Activated B cell treated with CpG ODN at 0.5 μM for 24 hours (primary cell): ENCODE measurements around the gene ADARB2. TPM values are rescaled to one million over a fixed set of nuclear protein-coding genes. Genes with fewer than 3 reads are reported as not detected.
A peak's percentile ranks its signal among the peaks of the same experiment; 100 is the strongest.

ENCODE experiments used
- ATAC-seq: fragments of 200-7000 bp; cut with Tn5 transposase; one replicate; pipeline ENCODE4 v1.10.0; 2021; ENCODE audit warnings: low read depth, mild to moderate bottlenecking, moderate library complexity
- CTCF ChIA-PET: fragments of 350-600 bp; sonication (Branson Sonifier 250); formaldehyde crosslinking; loops from one replicate; lab custom pipeline; 2021; ENCODE audit warnings: antibody characterized with exemption; lab: Charles Lee
- POLR2A ChIA-PET: fragments of 350-600 bp; sonication (Branson Sonifier 250); formaldehyde crosslinking; loops from one replicate; lab custom pipeline; 2021; ENCODE audit warnings: antibody characterized with exemption; lab: Charles Lee
- DNase-seq: peaks from one replicate; pipeline ENCODE4 v3.0.0; 2022
- H3K27ac Mint-ChIP-seq: one replicate; pipeline ENCODE4 v1.8.0; 2020; ENCODE audit warnings: mixed read lengths
- H3K27me3 Mint-ChIP-seq: one replicate; pipeline ENCODE4 v1.8.0; 2021; ENCODE audit warnings: mixed read lengths
- H3K36me3 Mint-ChIP-seq: one replicate; pipeline ENCODE4 v1.8.0; 2021; ENCODE audit warnings: low read depth, mixed read lengths
- H3K4me1 Mint-ChIP-seq: one replicate; pipeline ENCODE4 v1.8.0; 2021; ENCODE audit warnings: mixed read lengths
- H3K4me3 Mint-ChIP-seq: one replicate; pipeline ENCODE4 v1.8.0; 2020; ENCODE audit warnings: mild to moderate bottlenecking, mixed read lengths
- H3K9me3 Mint-ChIP-seq: one replicate; pipeline ENCODE4 v1.8.0; 2020; ENCODE audit warnings: mixed read lengths
- CTCF ChIP-seq: fragments of 200-600 bp; IDR thresholded peaks from one replicate; pipeline ENCODE4 v1.8.0; 2022; ENCODE audit warnings: antibody characterized with exemption, mild to moderate bottlenecking
- intact Hi-C: fragments of 100-400 bp; cut with micrococcal nuclease; formaldehyde crosslinking; loops from one replicate; pipeline ENCODE4 v1.15.1; 2024
- total RNA-seq: library from RNA; stranded (reverse); gene quantifications from 2 replicates; pipeline ENCODE4 v1.2.3, GENCODE V29; 2022

Gene ADARB2
- total RNA-seq, 1 donor from 2014 or later = 0.11 TPM

- no peak for TF ChIP-seq CTCF
- intact Hi-C loops = no loop called here
- POLR2A ChIA-PET = no interaction called here
Observed at GRCh38 chr10:1744524-1744923, 7.2 kb upstream of the ADARB2 start.

GRCh38 chr10:1743141-1743540 lies 5.8 kb upstream of the ADARB2 start:
- Mint-ChIP-seq H3K27me3 (peaks cover 56% of the 10 kb centered on the region), H3K36me3 (no peaks in the 10 kb centered on the region), H3K9me3 (no peaks in the 10 kb centered on the region), H3K4me1 (peaks cover 13% of the 10 kb centered on the region), H3K4me3 (no peak overlapping the region), H3K27ac (no peak overlapping the region)
- POLR2A ChIA-PET = no interaction called here
- DNase-seq (no peak), ATAC-seq (no peak)
- CTCF ChIA-PET = no interaction called here
- no peak for TF ChIP-seq CTCF
- intact Hi-C loops = no loop called here

More at GRCh38 chr10:1744524-1744923, 7.2 kb upstream of the ADARB2 start:
- H3K4me3 Mint-ChIP-seq = no peak overlapping the region
- CTCF ChIA-PET = no interaction called here
- H3K4me1 Mint-ChIP-seq = no peaks in the 10 kb centered on the region
- ATAC-seq (no peak), DNase-seq (no peak)
- no peaks in the 10 kb centered on the region for H3K36me3 Mint-ChIP-seq
- H3K27me3 Mint-ChIP-seq = peaks cover 49% of the 10 kb centered on the region
- H3K9me3 Mint-ChIP-seq = peaks cover 10% of the 10 kb centered on the region
- H3K27ac Mint-ChIP-seq = no peak overlapping the region

GRCh38 chr10:1741450-1741849 lies 4.1 kb upstream of the ADARB2 start:
- Mint-ChIP-seq H3K9me3 (no peaks in the 10 kb centered on the region), H3K36me3 (no peaks in the 10 kb centered on the region), H3K4me3 (no peak overlapping the region), H3K27ac (no peak overlapping the region), H3K4me1 (peaks cover 28% of the 10 kb centered on the region), H3K27me3 (peaks cover 56% of the 10 kb centered on the region)
- ChIA-PET POLR2A (no interaction called here), CTCF (no interaction called here)
- no peak for DNase-seq
- no peak for ATAC-seq
- TF ChIP-seq CTCF = no peak
- intact Hi-C loops = no loop called here

GRCh38 chr10:1739751-1740150 lies 2.4 kb upstream of the ADARB2 start:
- peaks cover 65% of the 10 kb centered on the region for H3K27me3 Mint-ChIP-seq
- H3K9me3 Mint-ChIP-seq = no peaks in the 10 kb centered on the region
- H3K4me1 Mint-ChIP-seq = peaks cover 37% of the 10 kb centered on the region
- H3K27ac Mint-ChIP-seq = no peak overlapping the region
- ChIA-PET CTCF (interaction anchor here (1.2 kb wide), 1 partner anchor 318 kb away, joined by 3 read pairs; no protein-coding TSS in a partner anchor), POLR2A (no interaction called here)
- DNase-seq (no peak), ATAC-seq (no peak)
- intact Hi-C loops = loop anchor here (5.0 to 10.0 kb wide), 3 partner anchors 77 to 1325 kb away; partner anchors contain the start of gene PFKP
- no peak for TF ChIP-seq CTCF
- no peaks in the 10 kb centered on the region for H3K36me3 Mint-ChIP-seq
- H3K4me3 Mint-ChIP-seq = no peak overlapping the region

GRCh38 chr10:1738950-1739349 lies 1.6 kb upstream of the ADARB2 start:
- Mint-ChIP-seq H3K27me3 (peaks cover 65% of the 10 kb centered on the region), H3K36me3 (no peaks in the 10 kb centered on the region), H3K4me3 (no peak overlapping the region), H3K4me1 (peaks cover 37% of the 10 kb centered on the region), H3K9me3 (no peaks in the 10 kb centered on the region), H3K27ac (no peak overlapping the region)
- no peak for DNase-seq
- peak; percentile 85 for ATAC-seq
- intact Hi-C loops = loop anchor here (5.0 to 10.0 kb wide), 3 partner anchors 77 to 1326 kb away; partner anchors contain the start of gene PFKP
- CTCF ChIA-PET = interaction anchor here (1.2 kb wide), 1 partner anchor 317 kb away, joined by 3 read pairs; no protein-coding TSS in a partner anchor
- POLR2A ChIA-PET = interaction anchor here (0.7 kb wide), 1 partner anchor 15 kb away, joined by 3 read pairs; no protein-coding TSS in a partner anchor
- no peak for TF ChIP-seq CTCF
